ENCODE measurements around the gene WDR93.

Gene WDR93

GRCh38 chr15:89662893-89663626 lies 27.6 kb upstream of the WDR93 start:
- no peak for DNase-seq

GRCh38 chr15:89664441-89665350 lies 25.9 kb upstream of the WDR93 start:
- DNase-seq: no peak

- DNase-seq: peak in 1 of 2 donors; percentile 21
Measured at GRCh38 chr15:89665449-89666181, 25.0 kb upstream of the WDR93 start.

GRCh38 chr15:89666184-89666857 lies 24.3 kb upstream of the WDR93 start:
- no peak for DNase-seq

DNA sequence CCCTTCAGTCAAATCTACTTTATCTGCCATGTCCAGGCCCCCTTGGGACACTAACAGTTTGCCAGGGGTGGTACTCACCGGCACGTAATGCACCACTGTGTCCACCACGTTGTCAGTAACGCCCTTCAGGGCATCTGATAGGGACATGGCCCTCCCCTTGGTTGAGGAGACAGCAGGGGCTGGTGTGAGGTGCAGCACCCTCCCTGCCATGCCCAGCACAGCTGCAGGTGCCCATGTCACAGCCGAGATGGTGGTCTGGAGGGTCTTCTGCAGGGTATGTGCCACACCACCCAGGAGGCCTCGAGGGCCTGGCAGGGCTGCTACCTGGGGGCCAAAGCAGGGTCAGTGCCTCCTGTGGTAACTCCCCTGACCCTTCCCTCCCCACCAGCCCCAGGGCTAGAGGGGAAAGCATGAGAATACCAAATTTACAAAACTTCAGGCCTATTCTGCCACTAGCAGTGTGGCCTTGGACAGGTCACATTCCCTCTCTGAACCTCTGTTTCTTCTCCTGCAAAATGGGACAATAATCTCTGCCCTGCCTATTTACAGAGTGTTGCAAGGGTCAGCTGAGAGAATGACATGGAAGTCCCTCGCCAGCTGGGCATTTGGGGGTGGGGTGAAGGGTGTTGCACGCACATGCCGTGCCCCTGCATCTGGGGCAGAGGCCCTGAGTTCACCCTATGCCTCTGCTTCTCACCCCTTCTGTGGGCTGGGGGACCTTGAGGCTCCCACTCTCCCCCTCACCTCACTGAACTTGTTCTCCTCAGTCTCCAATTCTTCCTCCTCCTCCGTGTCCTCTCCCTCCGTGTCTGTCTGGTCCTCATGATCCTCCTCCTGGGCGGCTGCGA lies 23.5 kb upstream of the WDR93 start:
- DNase-seq: no peak

- DNase-seq: no peak
Measured at GRCh38 chr15:89667706-89667960, 23.0 kb upstream of the WDR93 start.

DNA sequence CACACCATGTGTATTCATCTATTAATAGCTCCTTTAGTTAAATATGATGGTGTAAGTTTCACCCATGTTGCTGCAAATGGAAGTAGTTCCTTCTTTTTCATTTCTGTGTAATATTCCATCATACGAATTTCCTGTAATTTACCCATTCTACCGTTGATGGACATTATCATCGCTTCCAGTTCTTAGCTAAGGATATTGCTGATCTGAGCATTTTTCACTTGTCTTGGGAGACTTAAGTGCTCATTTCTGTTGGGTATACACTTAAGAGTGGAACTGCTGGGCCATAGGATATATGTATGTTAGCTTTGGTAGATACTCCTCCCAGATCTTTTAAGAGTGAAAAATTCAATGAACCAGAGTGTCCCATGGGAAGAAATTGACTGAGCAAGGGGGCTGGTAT lies 22.4 kb upstream of the WDR93 start:
- DNase-seq: no peak

DNA sequence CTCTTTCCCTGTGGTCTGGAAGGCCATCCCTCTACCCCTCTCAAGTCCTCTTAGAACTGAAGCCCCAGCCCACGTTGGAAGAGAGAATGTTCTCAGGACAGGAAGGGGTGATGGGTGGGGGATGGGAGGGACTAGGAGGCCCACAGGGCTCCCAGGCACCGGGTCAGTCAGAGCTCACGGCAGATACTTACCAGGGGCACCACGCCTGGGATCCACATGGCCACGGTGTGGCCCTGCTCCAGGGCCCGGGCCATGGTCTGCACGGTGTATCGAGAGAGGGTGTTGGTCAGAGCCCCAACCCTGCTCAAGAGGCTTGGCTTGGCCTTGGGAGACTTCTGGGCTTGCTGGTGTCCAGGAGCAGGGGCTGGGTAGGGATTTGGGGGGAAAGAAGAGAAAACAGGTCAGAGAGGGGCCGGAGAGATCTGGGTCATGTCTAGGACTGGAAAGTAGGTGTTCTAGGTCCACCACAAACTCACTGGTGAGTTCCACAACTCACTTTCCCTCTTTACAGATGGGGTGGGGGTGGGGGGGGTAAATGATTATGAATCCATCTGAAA lies 21.2 kb upstream of the WDR93 start:
- no peak for DNase-seq

GRCh38 chr15:89669941-89670340 lies 20.7 kb upstream of the WDR93 start:
- DNase-seq: no peak

DNA sequence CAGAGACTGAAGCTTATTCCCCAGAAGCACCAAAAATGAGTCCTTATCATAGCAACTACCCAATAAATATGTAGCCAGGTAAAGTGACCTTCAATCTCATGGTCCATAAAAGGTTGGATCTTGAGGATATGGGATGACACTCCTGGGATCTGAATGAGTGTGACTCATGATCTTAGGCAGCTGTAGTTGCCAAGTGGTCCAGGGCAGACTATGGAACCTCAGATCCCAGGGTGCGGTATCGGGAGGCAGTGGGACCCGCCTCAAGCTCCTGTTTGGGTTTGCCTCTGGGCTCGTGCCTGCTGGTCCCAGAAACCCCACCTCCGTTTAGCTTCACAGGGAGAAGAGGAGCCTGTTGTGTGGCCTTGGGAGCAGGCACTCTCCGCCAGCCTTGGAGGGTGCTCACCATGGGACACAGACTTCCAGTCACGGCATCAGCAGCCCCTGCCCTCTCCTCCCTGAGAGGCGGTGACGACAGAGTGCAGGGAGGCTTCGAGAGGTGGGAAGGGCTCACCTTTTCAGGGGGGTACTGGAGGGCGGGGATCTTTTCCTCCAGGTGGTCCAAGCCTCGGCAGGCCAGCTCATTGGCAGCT lies 19.5 kb upstream of the WDR93 start:
- DNase-seq: no peak

GRCh38 chr15:89671687-89672086 lies 18.9 kb upstream of the WDR93 start:
- no peak for DNase-seq

GRCh38 chr15:89672221-89673164 lies 18.1 kb upstream of the WDR93 start:
- no peak for DNase-seq

DNA sequence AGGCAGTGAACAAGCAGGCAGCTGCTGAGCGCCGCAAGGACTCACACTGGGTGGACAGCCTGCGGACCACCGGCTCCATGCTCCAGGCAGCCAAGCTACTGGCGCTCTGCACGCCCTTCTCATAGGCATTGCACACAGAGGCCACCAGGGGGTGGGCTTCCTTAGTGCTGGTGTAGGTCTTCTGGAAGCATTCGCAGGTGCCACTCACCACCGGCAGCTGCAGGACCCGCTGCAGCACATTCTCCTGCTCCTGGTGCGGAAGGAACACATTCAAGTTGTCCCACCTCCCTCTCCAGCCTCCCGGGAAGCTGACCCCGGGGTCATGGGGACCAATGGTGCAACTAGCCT lies 17.5 kb upstream of the WDR93 start:
- DNase-seq: no peak

DNA sequence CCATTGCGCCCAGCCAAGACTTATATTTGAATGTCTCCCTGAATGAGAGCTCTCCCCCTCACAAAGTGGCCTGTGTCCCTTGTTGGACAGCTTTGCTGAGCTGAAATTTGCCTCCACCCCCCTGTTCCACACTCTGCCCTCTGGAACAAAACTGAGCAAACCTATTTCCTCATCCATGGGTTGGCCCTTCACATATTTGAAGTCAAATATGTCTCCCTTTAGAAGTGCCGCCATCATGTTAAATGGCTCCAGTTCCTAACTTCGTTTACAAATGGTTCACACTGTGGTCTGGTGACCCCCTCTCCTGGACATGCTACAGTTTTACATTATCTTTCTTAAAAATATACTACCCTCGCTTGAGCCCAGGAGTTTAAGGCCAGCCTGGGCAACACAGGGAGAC lies 16.1 kb upstream of the WDR93 start:
- DNase-seq: no peak

DNA sequence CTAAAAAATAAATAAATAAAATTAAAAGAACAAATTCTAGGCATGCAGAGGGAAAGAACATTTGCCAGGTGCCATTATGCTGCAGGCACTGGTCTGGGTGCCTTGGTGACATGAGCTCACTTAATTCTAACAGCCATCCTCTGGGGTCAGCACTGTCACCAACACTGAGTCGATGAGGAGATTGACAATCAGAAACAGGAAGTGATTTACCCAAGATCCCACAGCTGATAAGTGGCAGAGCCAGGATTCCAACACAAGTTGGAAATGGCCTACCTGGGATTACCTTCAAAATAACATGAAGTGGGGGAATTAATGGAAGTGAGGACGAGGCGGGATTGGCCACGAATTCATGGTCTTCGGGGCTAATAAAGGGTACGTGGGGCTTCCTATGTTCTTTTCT lies 15.0 kb upstream of the WDR93 start:
- no peak for DNase-seq

DNA sequence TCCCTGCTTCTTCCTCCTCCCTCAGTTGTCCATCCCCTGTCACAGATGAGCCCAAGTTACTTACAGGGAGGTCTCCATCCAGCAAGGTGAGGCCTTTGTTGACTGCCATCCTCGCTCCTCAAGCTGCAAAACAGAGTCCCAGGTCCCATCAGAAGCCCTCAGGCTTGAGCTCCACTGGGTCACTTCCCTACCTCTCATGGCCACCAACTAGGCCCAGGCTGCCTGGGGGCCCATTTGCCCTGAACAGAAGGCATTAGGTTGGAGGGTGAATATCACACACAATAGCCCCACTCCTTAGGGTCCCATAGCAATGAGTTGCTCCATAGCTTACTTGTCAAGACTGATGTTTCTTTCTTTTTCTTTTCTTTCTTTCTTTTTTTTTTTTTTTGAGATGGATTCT lies 13.2 kb upstream of the WDR93 start:
- no peak for DNase-seq

DNA sequence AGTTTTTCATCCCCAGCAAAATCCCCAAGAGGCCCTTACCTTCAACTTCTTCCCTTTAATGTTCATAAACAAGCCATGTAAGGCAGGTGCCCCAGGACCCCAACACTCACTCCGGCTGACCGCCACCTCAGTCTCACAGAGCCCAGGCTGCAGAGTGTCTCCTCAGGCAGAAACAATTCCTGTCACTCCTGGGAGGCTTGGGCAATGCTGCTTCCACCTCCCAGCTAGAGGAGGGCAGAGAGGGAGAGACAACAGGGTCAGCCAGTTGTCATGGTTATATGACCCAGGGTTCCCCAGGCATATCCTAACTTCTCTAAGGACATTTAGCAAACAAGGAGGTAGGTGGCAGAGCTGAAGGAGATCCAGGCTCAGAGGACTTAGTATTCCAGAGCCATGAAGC lies 11.4 kb upstream of the WDR93 start, which contains the start of gene PLIN1:
TSS of gene PLIN1 (minus strand) at position 156 of the 400 bp plus-strand sequence. CDS start 1,878 bp downstream, outside the sequence.
- DNase-seq: no peak

- no peak for DNase-seq
Measured at GRCh38 chr15:89680282-89680873, 10.2 kb upstream of the WDR93 start.

DNA sequence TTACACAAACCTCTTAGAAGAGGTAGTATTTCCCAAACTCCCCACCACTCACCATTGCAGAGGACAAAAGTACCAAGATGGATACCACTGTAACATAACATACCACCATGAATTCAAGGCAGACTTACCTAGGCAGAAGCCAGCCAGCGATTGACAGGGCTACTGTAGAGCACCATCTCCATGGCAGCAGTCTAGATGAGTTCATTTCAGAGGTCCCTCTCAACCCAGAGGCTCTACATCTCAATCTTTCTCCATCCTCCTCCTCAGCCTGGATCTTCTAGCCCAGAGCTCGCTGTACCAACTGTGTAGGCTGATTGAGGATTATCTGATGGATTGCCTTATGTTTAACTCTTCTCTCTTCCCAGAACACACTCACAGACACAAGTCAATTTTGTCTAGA lies 9.5 kb upstream of the WDR93 start:
- no peak for DNase-seq

GRCh38 chr15:89685995-89686394 lies 4.6 kb upstream of the WDR93 start:
- DNase-seq: no peak

All from bone marrow (tissue), 2 donors.